GM19025 (cell line): Measurements from ENCODE around the gene TFPI.
"Not testable (repeated sequence)": the region's sequence is repeated elsewhere in the genome, so short reads cannot be mapped to it uniquely, and the experiment has no call there.

Source experiments
- ATAC-seq: cut with Tn5 transposase; IDR thresholded peaks from one replicate; pipeline ENCODE4 v1.9.1; 2021; ENCODE audit warnings: mild to moderate bottlenecking, low read depth, moderate library complexity; ENCODE audit not compliant: unreplicated experiment

The TFPI gene

DNA sequence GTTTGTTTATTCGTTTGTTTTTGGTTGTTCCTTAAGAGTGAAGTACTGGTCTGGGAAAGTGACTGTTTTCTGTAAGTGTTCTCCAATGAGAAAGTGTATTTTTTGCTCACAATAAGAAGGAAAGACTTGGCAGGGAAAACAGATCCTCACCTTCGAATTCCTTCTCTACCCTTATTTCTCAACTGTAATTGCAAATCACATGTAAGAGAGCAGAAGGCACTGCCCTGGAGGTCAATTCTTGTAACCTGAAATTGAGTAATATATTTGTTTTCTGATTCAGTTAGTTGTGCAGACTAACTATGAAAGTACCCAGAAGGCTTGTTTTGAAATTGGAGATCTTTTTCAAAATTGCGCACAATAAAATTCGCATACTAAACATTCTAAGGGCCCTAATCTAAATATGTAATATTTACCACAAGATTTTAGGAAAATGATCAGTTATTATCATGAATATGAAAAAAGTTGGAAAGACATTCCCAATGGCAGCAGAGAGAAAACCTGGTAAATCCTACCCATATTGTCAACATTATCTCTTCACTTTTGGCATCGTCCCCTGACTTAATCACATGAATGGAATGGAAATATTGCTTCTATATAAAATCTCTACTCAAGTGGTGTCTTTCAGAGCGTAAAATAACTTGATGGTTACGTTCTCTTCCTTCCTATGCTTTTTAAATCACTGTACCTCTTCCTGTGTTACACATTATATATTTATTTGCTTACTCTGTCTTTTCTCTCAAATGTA is 24.1 kb downstream of the TFPI start:
- ATAC-seq, result no peak

GRCh38 chr2:187529248-187529976 is 24.8 kb downstream of the TFPI start:
- no peak for ATAC-seq

- no peak for ATAC-seq
These were observed 26.2 kb downstream of the TFPI start for GRCh38 chr2:187528042-187528441.

- no peak for ATAC-seq
These were observed 27.0 kb downstream of the TFPI start for GRCh38 chr2:187527262-187527661.

GRCh38 chr2:187526792-187527191 is 27.4 kb downstream of the TFPI start:
- no peak for ATAC-seq

- no peak for ATAC-seq
These were observed 28.9 kb downstream of the TFPI start for GRCh38 chr2:187525163-187525900.

DNA sequence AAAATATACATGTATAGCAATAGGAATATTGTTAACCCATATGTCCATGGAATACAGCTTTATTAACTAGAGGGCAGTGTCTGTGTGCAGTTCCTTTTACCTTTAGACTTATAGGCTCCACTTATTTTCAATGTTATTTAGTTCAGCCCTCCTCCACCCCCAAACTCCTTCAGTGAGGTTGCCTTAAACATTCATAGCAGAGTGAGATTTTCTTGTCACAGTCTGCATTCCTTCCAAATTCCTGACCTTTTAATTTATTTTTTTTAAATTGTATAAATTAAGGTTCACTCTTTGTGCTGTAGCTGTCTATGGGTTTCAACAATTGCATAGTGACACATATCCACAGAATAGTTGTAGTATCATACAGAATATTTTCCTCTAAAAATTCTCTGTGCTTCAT is 30.9 kb downstream of the TFPI start:
- no peak for ATAC-seq

- ATAC-seq, result no peak
These were observed 34.1 kb downstream of the TFPI start for GRCh38 chr2:187520121-187520624.

- ATAC-seq, result no peak
These were observed 34.7 kb downstream of the TFPI start for GRCh38 chr2:187519419-187520120.

DNA sequence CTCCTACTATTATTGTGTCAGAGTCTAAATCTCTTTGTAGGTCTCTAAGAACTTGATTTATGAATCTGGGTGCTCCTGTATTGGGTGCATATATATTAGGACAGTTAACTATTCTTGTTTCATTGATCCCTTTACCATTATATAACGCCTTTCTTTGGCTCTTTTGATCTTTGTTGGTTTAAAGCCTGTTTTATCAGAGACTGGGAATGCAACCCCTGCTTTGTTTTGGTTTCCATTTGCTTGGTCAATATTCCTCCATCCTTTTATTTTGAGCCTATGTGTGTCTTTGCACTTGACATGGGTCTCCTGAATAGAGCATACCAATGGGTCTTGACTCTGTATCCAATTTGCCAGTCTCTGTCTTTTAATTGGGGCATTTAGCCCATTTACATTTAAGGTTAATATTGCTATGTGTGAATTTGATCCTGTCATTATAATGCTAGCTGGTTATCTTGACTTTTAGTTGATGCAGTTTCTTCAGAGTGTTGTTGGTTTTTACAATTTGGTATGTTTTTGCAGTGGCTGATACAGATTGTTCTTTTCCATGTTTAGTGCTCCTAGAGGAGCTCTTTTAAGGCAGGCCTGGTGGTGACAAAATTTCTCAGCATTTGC is 36.4 kb downstream of the TFPI start:
- not testable (repeated sequence) for ATAC-seq

GRCh38 chr2:187516630-187517510 is 37.4 kb downstream of the TFPI start:
- not testable (repeated sequence) for ATAC-seq

DNA sequence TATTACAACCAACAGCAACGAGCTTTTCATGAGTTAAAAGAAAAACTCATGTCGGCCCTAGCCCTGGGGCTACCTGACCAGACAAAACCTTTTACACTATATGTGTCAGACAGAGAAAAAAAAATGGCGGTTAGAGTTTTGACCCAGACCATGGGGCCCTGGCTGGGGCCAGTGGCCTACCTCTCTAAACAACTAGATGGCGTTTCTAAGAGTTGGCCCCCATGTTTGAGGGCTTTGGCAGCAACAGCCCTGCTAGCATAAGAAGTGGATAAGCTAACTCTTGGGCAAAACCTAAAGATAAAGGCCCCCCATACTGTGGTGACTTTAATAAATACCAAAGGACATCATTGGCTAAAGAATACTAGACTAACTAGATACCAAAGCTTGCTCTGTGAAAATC is 39.3 kb downstream of the TFPI start:
- no peak for ATAC-seq

GRCh38 chr2:187514235-187514829 is 39.9 kb downstream of the TFPI start:
- ATAC-seq, result not testable (repeated sequence)

DNA sequence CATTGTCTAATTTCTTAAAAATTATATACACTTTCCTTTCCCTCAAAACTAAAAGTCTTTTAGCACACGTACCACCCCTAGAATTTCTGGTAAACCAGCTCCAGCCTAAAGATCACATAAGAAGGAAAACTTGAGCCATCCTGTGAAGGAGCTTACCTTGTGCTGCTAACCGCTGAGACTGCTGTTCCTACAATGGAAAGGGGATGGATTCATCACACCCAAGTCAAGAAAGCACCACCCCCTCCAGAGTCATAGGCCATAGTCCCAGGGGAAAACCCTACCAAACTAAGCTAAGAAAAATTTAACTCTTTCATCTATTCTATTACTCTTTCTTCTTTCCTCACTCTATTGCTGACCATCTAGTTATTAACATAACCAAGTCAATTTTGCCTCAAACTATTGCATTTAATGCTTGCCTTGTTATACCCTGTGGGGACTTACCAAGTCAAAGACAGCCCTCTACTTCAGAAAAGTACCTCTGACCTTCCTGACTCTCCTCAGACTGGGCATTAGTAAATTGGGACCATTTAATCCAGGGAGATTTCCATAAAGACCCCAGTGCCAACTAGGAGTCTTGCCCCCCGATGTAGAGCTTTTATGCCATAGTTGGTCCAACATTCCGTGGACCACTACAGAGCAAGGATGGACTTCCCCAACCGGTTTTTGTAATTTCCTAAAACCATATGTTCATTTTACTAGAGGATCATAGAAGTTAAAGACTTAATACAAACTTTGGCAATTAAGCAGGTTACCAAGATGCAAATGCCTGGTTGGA is 40.6 kb downstream of the TFPI start:
- ATAC-seq, result not testable (repeated sequence)

GRCh38 chr2:187511356-187512315 is 42.6 kb downstream of the TFPI start:
- ATAC-seq, result no peak

GRCh38 chr2:187510419-187511355 is 43.5 kb downstream of the TFPI start:
- ATAC-seq, result not testable (repeated sequence)
